Measurements from ENCODE around the gene ABLIM1. TPM values are rescaled to one million over a fixed set of nuclear protein-coding genes. Genes with fewer than 3 reads are reported as not detected.

The ABLIM1 gene
- total and polyA plus RNA-seq, 8 donors, result 13.3 to 44.5 (median 33.3) TPM

DNA sequence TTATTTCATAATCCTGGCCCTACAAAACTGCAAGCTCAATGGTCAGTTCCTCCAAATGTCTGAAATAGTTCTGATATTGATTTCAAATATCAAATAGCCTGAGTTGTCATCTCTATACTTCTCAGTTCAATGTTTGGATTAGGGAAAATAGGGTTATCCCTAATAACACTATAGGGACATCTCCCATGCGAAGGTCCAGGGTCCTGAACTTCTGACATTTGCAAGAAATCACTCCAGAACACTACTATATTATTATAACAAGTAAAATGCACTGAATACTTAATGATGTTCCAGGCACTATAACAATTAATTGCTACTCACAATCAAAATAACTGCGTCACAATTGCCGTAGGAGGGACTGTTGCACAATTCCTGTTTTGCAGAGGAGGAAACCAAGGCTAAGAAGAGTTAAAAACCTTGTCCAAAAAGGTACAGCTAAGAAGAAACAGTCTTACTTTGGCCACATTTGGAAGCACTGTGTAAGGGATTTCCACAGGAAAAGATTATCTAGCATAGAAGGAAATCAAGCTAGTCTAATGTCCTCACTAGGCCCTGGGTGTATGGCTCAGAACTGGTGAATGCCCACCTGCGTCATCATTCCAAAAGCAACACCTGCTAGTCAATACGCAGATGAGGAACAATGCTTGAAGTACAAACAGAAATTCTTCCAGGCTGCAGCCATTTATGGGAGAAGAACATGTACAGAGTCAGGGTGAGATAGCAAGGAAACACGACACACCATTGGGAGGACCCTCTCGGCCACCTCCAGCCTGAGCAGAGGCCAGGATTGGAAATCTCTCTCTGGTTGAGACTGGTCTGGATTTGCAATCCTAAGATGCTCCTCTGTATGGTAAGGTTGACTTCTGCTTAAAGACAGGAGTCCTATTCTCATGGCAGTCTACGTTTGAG is 48.3 kb downstream of the ABLIM1 start:
- intact Hi-C loops (cut with DNase I), result loop anchor here in 1 of 3 donors (5.0 kb wide), 1 partner anchor 37 kb away; no protein-coding TSS in a partner anchor
- Histone ChIP-seq H3K27me3 (no peaks in the 10 kb centered on the region), H3K4me1 (peaks cover 15 to 39% (median 19%) of the 10 kb centered on the region in 3 donors), H3K9me3 (no peaks in the 10 kb centered on the region), H3K4me3 (no peak overlapping the region), H3K27ac (no peak overlapping the region), H3K36me3 (no peaks in the 10 kb centered on the region)
- no peak for ATAC-seq
- 91 to 92% methylated on average over 8 of the region's 8 CpGs for WGBS, 2 donors
- FAIRE-seq, result no peak
- TF ChIP-seq CTCF (IDR thresholded peaks at IDR 0.05), result no peak
- no peak for DNase-seq

DNA sequence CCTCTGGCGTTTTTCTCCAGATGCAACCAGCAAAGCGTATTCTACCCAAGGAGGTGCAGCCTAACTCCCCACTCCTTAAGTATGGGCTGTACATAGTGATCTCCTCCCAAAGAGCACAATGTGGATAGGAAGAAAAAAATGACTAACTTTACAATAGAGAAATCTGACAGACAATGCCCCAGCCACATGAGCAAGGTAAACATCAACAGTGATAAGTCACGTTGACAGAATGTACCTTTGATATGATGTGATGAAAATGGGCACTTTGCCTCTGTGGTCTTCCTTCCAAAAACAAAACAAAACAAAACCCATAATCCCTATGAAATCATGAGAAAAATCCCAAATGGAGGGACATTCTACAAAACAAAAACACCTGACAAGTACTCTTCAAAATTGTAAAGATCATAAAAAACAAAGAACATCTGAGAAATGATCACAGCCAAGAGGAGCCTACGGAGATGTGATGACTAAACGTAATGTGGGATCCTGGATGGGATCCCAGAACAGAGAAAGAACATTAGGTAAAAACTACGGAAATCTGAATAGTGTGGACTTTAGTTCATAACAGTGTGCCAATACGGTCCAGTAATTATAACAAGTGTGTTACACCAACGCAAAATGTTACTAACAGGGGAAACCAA is 50.6 kb downstream of the ABLIM1 start:
- ATAC-seq (peak in 3 of 4 donors; percentile 13 to 53 (median 20)), FAIRE-seq (no peak), DNase-seq (no peak)
- no peak overlapping the region for H3K27ac ChIP-seq
- no peak overlapping the region for H3K4me3 ChIP-seq
- H3K4me1 ChIP-seq, result peaks cover 0 to 32% (median 2%) of the 10 kb centered on the region in 3 donors
- intact Hi-C loops (cut with DNase I), result no loop called here
- no peaks in the 10 kb centered on the region for H3K27me3 ChIP-seq
- 63 to 67% methylated on average over 8 of the region's 8 CpGs for WGBS, 2 donors
- H3K9me3 ChIP-seq, result no peaks in the 10 kb centered on the region
- TF ChIP-seq CTCF (IDR thresholded peaks at IDR 0.05), result no peak
- H3K36me3 ChIP-seq, result no peaks in the 10 kb centered on the region

GRCh38 chr10:114605155-114605797 is 52.8 kb downstream of the ABLIM1 start:
- no peaks in the 10 kb centered on the region for H3K27me3 ChIP-seq
- peaks cover 0 to 21% (median 0%) of the 10 kb centered on the region in 3 donors for H3K4me1 ChIP-seq
- peak overlapping the region in 1 of 4 donors; percentile 17 for H3K27ac ChIP-seq
- WGBS, 2 donors, result 55 to 61% methylated on average over 4 of the region's 4 CpGs
- FAIRE-seq (no peak), ATAC-seq (peak in 3 of 4 donors; percentile 18 to 53 (median 38)), DNase-seq (no peak)
- no peak overlapping the region for H3K4me3 ChIP-seq
- no peaks in the 10 kb centered on the region for H3K36me3 ChIP-seq
- TF ChIP-seq CTCF (IDR thresholded peaks at IDR 0.05), result no peak
- H3K9me3 ChIP-seq, result no peaks in the 10 kb centered on the region
- intact Hi-C loops (cut with DNase I), result no loop called here

GRCh38 chr10:114604357-114605130 is 53.5 kb downstream of the ABLIM1 start:
- FAIRE-seq (no peak), DNase-seq (no peak), ATAC-seq (no peak)
- TF ChIP-seq CTCF (IDR thresholded peaks at IDR 0.05), result no peak
- no peak overlapping the region for H3K27ac ChIP-seq
- H3K4me1 ChIP-seq, result peaks cover 0 to 21% (median 0%) of the 10 kb centered on the region in 3 donors
- no peaks in the 10 kb centered on the region for H3K36me3 ChIP-seq
- H3K9me3 ChIP-seq, result no peaks in the 10 kb centered on the region
- intact Hi-C loops (cut with DNase I), result no loop called here
- H3K4me3 ChIP-seq, result no peak overlapping the region
- H3K27me3 ChIP-seq, result no peaks in the 10 kb centered on the region
- 77% methylated on average over 5 of the region's 5 CpGs for WGBS, 2 donors

All from pancreas (tissue), 10 donors.